ENCODE data around the gene DDX6.

DNA sequence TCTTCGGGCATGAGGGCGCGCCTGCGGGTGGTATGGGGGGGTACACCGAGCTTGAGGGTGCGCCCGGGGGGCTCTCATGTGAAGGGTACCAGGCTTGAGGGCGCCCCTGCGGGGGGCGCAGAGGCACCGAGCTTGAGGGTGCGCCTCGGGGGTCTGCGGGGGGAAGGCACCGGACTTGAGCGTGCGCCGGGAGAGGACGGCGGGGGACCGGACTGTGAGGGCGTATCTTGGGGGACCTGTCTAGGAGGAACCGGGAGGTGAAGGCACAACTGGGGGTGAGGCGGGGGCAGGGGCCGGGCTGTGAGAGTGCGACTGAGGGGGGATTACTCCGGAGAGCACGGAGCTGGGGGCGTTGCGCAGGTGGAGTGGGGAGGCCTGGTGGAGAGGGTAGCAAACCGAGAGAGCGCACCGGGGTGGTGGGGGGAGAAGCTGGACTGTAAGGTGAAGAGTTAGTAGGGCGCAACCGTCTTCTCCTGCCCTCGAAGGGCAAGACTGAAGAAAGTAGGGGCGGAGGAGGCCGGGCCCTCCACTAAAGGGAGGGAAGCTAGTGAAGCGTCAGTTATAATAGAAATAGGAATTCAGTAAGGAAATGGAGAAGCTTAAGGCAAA, 1.1 kb upstream of the DDX6 start:
- TF ChIP-seq, protein P1, sequence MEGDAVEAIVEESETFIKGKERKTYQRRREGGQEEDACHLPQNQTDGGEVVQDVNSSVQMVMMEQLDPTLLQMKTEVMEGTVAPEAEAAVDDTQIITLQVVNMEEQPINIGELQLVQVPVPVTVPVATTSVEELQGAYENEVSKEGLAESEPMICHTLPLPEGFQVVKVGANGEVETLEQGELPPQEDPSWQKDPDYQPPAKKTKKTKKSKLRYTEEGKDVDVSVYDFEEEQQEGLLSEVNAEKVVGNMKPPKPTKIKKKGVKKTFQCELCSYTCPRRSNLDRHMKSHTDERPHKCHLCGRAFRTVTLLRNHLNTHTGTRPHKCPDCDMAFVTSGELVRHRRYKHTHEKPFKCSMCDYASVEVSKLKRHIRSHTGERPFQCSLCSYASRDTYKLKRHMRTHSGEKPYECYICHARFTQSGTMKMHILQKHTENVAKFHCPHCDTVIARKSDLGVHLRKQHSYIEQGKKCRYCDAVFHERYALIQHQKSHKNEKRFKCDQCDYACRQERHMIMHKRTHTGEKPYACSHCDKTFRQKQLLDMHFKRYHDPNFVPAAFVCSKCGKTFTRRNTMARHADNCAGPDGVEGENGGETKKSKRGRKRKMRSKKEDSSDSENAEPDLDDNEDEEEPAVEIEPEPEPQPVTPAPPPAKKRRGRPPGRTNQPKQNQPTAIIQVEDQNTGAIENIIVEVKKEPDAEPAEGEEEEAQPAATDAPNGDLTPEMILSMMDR (IDR thresholded peaks at IDR 0.05) = no peak
- no peak for TF ChIP-seq POLR2A (IDR thresholded peaks at IDR 0.05)

All from thyroid gland (tissue), 4 donors.